Measurements from ENCODE around the gene STXBP6. TPM values are rescaled to one million over a fixed set of nuclear protein-coding genes. Genes with fewer than 3 reads are reported as not detected.

STXBP6 gene
- total and polyA plus RNA-seq, 2 donors (not counting 3 experiments of a cell fraction or from before 2014, with no cell fraction given): 0.06 TPM; not detected in 1

GRCh38 chr14:24879661-24880386, 170.1 kb downstream of the STXBP6 start:
- TF ChIP-seq GATA2 (IDR thresholded peaks at IDR 0.05; ENCODE audit: insufficient read depth, insufficient read length, low read depth, low read length): no peak
- no peak for TF ChIP-seq MAX (IDR thresholded peaks at IDR 0.05; ENCODE audit: insufficient read depth, insufficient read length)
- no peak for TF ChIP-seq POLR2A (IDR thresholded peaks at IDR 0.05; ENCODE audit: low read depth, low read length)
- no peaks in the 10 kb centered on the region for H3K36me3 ChIP-seq (ENCODE audit: control insufficient read depth in 2 of 2, extremely low read depth in 1 of 2, insufficient read depth in 2 of 2, low read length in 2 of 2)
- intact Hi-C loops (cut with micrococcal nuclease): no loop called here
- dilution Hi-C loops (cut with MboI; ENCODE audit: extremely low pct_ligation_motif_present, low sequenced_read_pairs): no loop called here
- no TSS peak for BruUV-seq (replicated peaks)
- H3K9me3 ChIP-seq (replicated peaks; ENCODE audit: control insufficient read depth, insufficient read depth, low read length): no peaks in the 10 kb centered on the region
- FAIRE-seq (no peak), DNase-seq (ENCODE audit: low read depth, low spot score) (no peak)
- no peak overlapping the region for H2AFZ ChIP-seq (ENCODE audit: low read depth, low read length)
- no peaks in the 10 kb centered on the region for H3K9me1 ChIP-seq (replicated peaks; ENCODE audit: control insufficient read depth, extremely low read depth, insufficient read depth, low read length)
- ChIA-PET POLR2A (no interaction called here), CTCF (no interaction called here)
- H3K9ac ChIP-seq (replicated peaks; ENCODE audit: extremely low read depth, insufficient read depth, low read length): no peak overlapping the region
- no peak overlapping the region for H3K4me3 ChIP-seq (replicated peaks in 1 of 3; ENCODE audit: insufficient read depth in 1 of 3, low read depth in 1 of 3, low read length in 3 of 3)
- no peak overlapping the region for H3K27ac ChIP-seq (ENCODE audit: insufficient read depth, low read depth, low read length)
- H3K4me2 ChIP-seq (ENCODE audit: insufficient read depth, low read length): no peak overlapping the region
- no peaks in the 10 kb centered on the region for H4K20me1 ChIP-seq (replicated peaks; ENCODE audit: control insufficient read depth, extremely low read depth, insufficient read depth, low read length)
- no peaks in the 10 kb centered on the region for H3K4me1 ChIP-seq (ENCODE audit: control insufficient read depth, extremely low read depth, insufficient read depth, low read length)
- H3K79me2 ChIP-seq (ENCODE audit: control insufficient read depth, insufficient read depth, low read length): no peaks in the 10 kb centered on the region
- H3K27me3 ChIP-seq (ENCODE audit: control insufficient read depth in 2 of 2, insufficient read depth in 2 of 2, low read length in 2 of 2): no peaks in the 10 kb centered on the region

GRCh38 chr14:24876996-24877395, 173.0 kb downstream of the STXBP6 start:
- H3K4me1 ChIP-seq (ENCODE audit: control insufficient read depth, extremely low read depth, insufficient read depth, low read length): no peaks in the 10 kb centered on the region
- dilution Hi-C loops (cut with MboI; ENCODE audit: extremely low pct_ligation_motif_present, low sequenced_read_pairs): no loop called here
- no peak overlapping the region for H2AFZ ChIP-seq (ENCODE audit: low read depth, low read length)
- no peaks in the 10 kb centered on the region for H4K20me1 ChIP-seq (replicated peaks; ENCODE audit: control insufficient read depth, extremely low read depth, insufficient read depth, low read length)
- H3K4me3 ChIP-seq (replicated peaks in 1 of 3; ENCODE audit: insufficient read depth in 1 of 3, low read depth in 1 of 3, low read length in 3 of 3): no peak overlapping the region
- no TSS peak for BruUV-seq (replicated peaks)
- FAIRE-seq: no peak
- H3K9me3 ChIP-seq (replicated peaks; ENCODE audit: control insufficient read depth, insufficient read depth, low read length): no peaks in the 10 kb centered on the region
- no peak overlapping the region for H3K9ac ChIP-seq (replicated peaks; ENCODE audit: extremely low read depth, insufficient read depth, low read length)
- H3K27me3 ChIP-seq (ENCODE audit: control insufficient read depth in 2 of 2, insufficient read depth in 2 of 2, low read length in 2 of 2): no peaks in the 10 kb centered on the region
- H3K4me2 ChIP-seq (ENCODE audit: insufficient read depth, low read length): no peak overlapping the region
- no peaks in the 10 kb centered on the region for H3K79me2 ChIP-seq (ENCODE audit: control insufficient read depth, insufficient read depth, low read length)
- H3K9me1 ChIP-seq (replicated peaks; ENCODE audit: control insufficient read depth, extremely low read depth, insufficient read depth, low read length): no peaks in the 10 kb centered on the region
- intact Hi-C loops (cut with micrococcal nuclease): no loop called here
- POLR2A ChIA-PET: no interaction called here
- CTCF ChIA-PET: no interaction called here
- no peak for DNase-seq (ENCODE audit: low read depth, low spot score)
- no peak overlapping the region for H3K27ac ChIP-seq (ENCODE audit: insufficient read depth, low read depth, low read length)
- TF ChIP-seq POLR2A (IDR thresholded peaks at IDR 0.05; ENCODE audit: low read depth, low read length): no peak
- no peak for TF ChIP-seq JUN (IDR thresholded peaks at IDR 0.05; ENCODE audit: borderline replicate concordance, insufficient read depth, insufficient read length, low read depth)
- no peak for TF ChIP-seq MYC (IDR thresholded peaks at IDR 0.05; ENCODE audit: low read depth, low read length)
- no peak for TF ChIP-seq FOS (IDR thresholded peaks at IDR 0.05; ENCODE audit: borderline replicate concordance, insufficient read depth, low read length)
- TF ChIP-seq, protein P1, sequence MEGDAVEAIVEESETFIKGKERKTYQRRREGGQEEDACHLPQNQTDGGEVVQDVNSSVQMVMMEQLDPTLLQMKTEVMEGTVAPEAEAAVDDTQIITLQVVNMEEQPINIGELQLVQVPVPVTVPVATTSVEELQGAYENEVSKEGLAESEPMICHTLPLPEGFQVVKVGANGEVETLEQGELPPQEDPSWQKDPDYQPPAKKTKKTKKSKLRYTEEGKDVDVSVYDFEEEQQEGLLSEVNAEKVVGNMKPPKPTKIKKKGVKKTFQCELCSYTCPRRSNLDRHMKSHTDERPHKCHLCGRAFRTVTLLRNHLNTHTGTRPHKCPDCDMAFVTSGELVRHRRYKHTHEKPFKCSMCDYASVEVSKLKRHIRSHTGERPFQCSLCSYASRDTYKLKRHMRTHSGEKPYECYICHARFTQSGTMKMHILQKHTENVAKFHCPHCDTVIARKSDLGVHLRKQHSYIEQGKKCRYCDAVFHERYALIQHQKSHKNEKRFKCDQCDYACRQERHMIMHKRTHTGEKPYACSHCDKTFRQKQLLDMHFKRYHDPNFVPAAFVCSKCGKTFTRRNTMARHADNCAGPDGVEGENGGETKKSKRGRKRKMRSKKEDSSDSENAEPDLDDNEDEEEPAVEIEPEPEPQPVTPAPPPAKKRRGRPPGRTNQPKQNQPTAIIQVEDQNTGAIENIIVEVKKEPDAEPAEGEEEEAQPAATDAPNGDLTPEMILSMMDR (IDR thresholded peaks at IDR 0.05; ENCODE audit: extremely low read depth in 1 of 2, insufficient read depth in 1 of 2, low read depth in 1 of 2, low read length in 2 of 2): no peak
- no peak for TF ChIP-seq GATA2 (IDR thresholded peaks at IDR 0.05; ENCODE audit: insufficient read depth, insufficient read length, low read depth, low read length)
- H3K36me3 ChIP-seq (ENCODE audit: control insufficient read depth in 2 of 2, extremely low read depth in 1 of 2, insufficient read depth in 2 of 2, low read length in 2 of 2): no peaks in the 10 kb centered on the region

Data from endothelial cell of umbilical vein (primary cell).